PC-3 (cell line): ENCODE measurements around the gene POLA1.

Source experiments
- EZH2 ChIP-seq: fragments of 300-600 bp; sonication (generic); IDR thresholded peaks from one replicate; pipeline ENCODE4 v1.6.1; 2017; ENCODE audit warnings: antibody characterized with exemption, mild to moderate bottlenecking, low read length; ENCODE audit not compliant: unreplicated experiment
- EZH2phosphoT487 ChIP-seq: fragments of 300-600 bp; sonication (generic); IDR thresholded peaks from 2 replicates; pipeline ENCODE4 v1.6.1; 2018; ENCODE audit warnings: mild to moderate bottlenecking, antibody characterized with exemption, low read length, borderline replicate concordance
- TF ChIP-seq, protein P1 (sequence below): fragments of 300-600 bp; sonication (generic); conservative IDR thresholded peaks from 2 replicates; pipeline ENCODE4 v1.5.1; 2017; ENCODE audit warnings: antibody characterized with exemption, low read depth, mild to moderate bottlenecking, low read length

DNA sequence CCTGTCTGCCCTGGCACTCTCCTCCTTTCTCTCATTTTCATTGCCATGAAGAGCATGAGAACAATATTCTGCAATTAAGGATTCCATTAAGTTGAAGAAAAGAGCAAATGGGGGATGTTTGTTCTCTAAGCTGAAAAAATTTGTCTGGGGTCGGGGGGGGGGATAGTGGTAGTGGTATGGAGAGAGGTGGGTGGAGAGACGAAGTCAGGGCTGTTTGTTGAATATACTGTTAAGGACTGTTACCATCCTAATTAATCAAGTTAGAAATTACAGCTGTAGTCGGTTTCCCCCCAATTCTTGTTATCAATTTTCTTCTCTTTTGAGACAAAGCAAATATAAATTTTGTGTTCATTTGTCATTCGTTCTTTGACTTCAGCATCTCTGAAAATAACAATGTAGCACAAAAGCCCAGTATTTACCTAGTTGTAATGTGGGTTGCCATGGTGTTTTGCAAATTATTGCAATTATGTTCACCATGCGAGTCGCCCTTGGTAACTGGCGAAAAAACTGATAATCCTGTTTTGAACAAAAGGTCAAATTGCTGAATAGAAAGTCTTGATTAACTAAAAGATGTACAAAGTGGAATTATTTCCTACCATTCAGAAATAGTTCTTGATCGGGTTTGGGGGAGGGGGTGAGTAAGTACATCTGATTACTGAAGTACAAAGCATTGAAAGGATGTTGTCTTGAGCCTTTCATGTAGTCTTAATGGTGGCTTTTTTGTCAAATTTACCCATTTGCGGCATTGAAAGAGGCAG is 183.0 kb downstream of the POLA1 start:
- TF ChIP-seq, protein P1, sequence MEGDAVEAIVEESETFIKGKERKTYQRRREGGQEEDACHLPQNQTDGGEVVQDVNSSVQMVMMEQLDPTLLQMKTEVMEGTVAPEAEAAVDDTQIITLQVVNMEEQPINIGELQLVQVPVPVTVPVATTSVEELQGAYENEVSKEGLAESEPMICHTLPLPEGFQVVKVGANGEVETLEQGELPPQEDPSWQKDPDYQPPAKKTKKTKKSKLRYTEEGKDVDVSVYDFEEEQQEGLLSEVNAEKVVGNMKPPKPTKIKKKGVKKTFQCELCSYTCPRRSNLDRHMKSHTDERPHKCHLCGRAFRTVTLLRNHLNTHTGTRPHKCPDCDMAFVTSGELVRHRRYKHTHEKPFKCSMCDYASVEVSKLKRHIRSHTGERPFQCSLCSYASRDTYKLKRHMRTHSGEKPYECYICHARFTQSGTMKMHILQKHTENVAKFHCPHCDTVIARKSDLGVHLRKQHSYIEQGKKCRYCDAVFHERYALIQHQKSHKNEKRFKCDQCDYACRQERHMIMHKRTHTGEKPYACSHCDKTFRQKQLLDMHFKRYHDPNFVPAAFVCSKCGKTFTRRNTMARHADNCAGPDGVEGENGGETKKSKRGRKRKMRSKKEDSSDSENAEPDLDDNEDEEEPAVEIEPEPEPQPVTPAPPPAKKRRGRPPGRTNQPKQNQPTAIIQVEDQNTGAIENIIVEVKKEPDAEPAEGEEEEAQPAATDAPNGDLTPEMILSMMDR = no peak
- TF ChIP-seq EZH2 (no peak), EZH2phosphoT487 (no peak)
